Stimulated activated naive CD4-positive, alpha-beta T cell treated with Interleukin-2 at 50 U/mL for 16 hours (primary cell): ENCODE measurements around the gene STAC3.
"Not testable (repeated sequence)": the region's sequence is repeated elsewhere in the genome, so short reads cannot be mapped to it uniquely, and the experiment has no call there.

Experiments used
- DNase-seq: peaks from one replicate; lab custom pipeline; 2025; lab: John Stamatoyannopoulos, UW

Gene STAC3

DNA sequence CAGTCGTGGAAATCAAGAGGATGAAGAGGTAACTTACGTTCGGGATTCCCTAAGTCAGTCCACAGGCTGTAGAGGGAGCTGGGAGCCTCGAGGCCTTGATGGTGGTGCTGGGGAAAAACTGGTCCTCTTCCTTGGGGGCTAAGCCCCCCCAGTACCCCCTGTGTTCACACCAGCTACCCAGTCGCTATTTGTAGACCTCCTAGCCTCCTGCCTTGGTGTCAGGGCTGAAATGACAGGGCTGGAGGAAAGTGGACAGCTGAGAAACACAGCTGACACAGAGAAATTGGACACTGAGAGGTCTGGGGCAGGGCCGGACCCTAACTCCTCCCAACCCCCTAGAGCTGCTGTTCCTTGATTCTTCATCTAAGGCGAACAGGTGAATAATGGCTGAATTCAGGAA is at the start of gene STAC3:
Gene STAC3, minus strand, starts transcription at position 232 of the 400 bp plus-strand sequence. CDS start 1,551 bp downstream, outside the sequence.
- no peak for DNase-seq

DNA sequence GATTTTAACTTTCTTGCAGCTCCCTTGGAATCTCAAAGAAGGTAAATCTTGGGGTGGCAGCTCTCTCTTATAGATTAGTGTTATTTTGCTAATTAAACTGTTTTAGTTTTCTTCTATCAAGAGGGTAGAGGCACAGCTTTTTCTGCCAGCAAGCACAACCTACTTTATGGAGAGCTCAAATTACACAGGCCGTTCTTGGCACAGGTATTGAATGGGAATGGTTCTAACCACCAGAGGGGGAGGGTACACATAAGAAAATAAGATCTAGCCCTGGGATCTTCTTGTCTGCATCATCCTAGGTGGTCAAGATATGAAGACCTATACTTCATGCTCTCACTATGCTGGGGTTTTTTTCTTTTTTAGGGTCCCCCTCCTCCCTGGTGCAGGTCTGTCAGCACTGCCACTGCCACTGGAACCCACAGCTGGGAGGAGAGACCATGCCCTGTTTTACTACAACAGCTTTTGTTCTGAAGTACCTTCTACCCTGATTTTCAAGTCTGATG is 48.6 kb upstream of the STAC3 start:
- no peak for DNase-seq

DNA sequence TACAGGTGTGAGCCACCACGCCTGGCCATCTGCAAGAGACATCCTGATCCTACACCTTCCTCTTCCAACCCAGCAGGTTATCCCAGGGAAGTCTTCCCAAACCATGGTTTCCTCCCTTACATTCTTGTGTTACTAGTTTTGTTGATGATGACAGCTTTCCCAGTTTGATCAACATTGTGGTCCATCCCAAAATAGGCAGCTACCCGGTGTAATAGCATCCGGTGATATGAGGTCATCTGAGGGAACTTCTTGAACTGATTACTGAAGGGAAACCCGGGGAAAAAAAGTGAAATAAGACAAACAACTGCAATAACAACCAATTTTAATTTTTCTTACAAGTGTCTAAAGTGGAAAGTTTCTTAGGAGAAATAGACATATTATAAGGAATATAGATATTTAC is 45.3 kb upstream of the STAC3 start:
- DNase-seq, result no peak

DNA sequence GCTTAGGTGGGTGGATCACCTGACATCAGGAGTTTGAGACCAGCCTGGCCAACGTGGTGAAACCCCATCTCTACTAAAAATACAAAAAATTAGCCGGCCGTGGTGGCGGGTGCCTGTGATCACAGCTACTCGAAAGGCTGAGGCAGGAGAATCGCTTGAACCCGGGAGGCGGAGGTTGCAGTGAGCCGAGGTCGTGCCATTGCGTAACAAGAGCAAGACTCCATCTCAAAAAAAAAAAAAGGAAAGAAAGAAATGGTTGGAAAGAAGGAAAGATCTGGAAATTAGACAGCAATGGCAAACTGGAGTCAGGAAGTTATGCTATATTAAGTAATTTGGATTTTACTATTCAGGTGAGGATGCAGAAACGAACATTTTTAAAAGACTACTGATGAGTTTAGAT is 31.1 kb upstream of the STAC3 start:
- DNase-seq, result not testable (repeated sequence)

DNA sequence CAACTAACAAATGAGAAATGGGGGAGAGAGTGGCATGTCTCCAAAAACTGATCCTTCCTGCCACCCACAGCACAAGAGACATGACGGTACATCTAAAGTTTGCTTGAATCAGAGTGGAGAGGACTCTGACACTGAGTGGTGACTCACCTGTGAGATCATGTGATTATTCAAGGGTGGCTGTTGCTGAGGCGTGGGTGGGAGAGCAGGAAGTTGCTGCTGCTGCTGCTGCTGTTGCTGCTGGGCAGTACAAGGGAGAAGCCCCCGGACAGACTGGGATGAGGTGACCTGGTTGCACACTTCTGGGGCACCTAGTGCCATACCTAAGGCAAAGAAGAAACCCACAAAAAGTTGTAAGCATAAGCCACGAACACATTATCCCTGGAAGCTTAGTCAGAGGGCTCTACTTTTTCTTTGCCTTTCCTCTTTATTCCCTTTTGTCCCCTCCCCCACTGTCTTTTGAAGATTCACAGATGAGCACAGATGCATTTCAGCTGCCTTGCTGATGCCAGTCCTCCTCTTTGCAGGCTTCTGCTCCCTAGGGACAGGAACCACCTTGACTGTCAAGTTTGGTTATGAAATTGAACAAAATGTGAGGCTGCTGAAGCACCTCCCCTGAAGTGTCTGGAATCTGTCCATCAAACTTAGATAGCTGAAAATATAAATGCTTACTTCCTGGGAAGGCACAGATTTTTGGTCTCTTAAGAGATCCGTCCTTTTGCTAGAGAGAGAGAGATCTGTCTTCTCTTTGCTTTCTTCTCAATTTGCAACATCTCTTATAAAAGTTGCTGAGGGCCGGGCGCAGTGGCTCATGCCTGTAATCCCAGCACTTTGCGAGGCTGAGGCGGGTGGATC is 29.4 kb upstream of the STAC3 start:
- DNase-seq, result peak; percentile 72

DNA sequence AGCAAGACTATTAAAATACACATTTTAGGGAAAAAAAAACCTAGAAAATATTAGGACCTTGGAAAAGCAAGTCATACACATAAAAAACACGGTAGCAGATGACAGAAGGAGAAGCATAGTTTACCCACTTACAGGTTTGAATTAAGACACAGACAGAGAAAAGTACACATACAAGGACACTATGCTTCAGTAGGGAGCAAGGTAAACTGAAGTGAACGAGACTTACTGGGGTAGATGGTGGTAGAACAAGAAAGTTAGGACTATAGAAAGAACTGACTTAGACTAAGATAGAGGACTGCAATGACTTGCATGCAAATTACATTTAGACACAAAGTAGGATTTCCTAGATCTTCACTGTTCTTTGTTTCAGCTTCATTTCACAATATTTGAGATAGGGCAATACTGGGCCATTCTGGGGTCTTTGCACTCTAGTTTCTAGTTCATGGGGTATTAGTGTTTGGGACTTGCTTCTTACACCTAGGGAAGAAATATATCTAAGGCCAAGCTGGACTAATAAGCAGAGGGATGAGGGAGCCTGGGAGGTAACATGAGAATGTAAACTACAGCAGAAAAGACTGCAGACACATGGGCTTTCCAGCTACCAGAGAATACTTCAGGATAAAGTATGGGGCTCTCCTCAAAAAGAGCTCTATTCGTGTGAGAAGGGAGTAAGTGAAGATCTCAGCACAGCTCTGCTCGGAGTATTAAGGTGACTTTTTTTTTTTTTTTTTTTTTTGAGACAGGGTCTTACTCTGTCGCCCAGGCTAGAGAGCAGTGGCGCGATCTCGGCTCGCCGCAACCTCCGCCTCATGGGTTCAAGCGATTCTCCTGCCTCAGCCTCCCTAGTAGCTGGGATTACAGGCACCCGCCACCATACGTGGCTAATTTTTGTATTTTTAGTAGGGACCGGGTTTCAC is 27.7 kb upstream of the STAC3 start:
- DNase-seq, result no peak

DNA sequence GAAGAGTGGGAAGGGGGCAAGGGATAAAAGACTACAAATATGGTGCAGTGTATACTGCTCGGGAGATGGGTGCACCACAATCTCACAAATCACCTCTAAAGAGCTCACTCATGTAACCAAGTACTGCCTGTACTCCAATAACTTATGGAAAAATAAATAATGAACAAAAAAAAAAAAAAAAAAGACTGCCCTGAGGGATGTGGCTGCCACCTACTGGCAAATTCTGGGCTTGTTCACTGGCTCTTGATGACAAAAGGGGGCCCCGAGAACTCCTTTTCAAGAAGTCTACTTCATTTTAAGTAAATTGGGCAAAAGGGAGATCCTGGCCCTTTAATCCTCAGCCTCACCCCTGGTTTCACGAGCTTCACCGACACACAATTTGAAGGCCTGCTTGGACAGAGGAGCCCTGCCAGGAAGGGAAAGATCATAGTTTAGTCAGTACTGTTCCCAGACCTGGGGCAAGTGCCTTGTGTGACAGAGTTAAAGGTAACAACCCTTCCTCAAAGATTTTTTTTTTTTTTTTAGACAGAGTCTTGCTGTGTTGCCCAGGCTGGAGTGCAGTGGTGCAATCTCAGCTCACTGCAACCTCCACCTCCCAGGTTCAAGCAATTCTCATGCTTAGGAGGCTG is 26.1 kb upstream of the STAC3 start:
- DNase-seq, result no peak

DNA sequence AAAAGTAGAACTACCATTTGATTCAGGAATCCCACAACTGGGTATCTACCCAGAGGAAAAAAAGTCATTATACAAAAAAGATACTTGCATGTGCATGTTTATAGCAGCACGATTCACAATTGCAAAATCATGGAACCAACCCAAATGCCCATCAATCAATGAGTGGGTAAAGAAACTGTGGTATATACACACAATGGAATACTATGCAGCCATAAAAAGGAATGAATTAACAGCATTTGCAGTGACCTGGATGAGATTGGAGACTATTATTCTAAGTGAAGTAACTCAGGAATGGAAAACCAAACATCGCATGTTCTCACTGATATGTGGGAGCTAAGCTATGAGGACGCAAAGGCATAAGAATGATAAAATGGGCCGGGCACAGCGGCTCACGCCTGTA is 25.2 kb upstream of the STAC3 start:
- DNase-seq, result not testable (repeated sequence)

DNA sequence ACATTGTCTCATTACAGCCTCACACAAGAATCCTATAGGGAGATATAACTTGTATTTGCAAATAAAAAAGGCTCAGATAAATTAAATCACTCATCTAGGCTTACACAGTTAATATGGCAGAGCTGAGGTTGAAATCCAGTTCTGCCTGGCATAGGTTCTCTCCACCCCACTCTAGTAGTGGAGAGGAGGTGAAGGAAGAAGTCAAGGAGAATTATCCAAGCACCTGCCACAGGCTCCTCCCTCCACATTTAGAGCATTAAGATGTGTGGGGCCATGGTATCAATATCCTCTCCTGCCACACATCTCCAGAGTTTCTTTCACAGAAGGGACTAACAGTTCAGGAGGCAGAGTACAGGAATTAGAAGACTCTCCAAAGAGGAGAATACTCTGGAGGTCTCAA is 22.5 kb upstream of the STAC3 start:
- no peak for DNase-seq

DNA sequence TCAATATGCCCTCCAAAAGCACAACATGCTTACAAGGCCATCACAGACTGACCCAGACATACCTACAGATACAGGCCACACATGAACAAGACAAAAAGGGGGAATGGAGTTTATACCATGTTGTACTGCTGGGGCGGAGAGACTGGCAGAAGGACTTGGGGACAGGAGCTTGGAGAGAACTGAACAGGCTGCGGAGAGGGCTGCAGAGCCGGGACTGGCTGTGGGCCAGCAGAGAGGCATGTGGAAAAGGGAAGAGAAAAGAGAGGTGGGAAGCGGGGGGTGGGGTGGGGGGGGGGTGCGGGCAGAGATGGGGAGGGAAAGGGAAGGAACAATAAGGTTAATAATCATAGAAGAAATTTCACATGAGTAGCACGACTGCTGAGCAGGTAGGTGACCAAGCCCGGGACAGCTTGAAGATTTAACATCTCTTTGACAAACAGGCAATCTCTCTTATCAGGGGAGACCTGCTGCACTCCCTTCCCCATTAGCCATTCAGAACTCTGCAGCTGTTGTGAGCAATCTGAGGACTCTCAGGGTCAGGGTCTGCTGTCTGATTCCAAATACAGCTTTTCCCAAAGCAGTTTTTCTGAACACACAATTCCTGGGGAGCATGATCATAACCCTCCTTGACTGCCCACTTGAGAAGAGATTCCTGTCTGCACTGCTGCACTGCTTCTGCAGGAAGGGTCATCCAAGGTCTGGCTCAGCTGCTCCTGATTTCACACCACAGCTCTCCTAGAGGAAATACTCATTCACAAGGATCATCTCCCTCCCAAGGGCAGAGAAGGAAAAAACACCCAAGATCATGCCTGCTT is 21.6 kb upstream of the STAC3 start:
- DNase-seq, result no peak

DNA sequence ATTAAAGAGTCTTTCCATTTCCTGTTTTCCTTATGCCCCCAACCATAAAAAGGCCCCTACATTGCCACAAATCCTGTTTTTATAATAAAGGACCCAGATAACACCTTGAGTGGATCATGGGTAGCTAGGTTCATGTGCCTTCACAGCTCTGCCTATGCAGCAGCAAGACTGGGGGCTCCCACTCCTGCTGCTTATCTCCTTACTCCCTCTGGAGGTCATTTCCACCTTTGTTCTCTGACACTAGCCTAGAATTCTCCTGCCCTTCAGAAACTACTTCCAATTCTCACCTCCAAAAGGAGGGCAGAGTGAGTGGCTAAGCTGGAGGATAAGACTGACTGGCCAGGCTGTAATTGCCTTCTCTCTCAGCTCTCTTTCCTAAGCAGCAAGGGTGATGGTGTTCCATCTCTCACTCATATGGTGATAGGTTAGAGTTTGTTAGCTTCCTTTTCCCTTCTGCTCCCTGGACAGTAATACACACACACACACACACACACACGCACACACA is 20.0 kb upstream of the STAC3 start:
- DNase-seq, result no peak

DNA sequence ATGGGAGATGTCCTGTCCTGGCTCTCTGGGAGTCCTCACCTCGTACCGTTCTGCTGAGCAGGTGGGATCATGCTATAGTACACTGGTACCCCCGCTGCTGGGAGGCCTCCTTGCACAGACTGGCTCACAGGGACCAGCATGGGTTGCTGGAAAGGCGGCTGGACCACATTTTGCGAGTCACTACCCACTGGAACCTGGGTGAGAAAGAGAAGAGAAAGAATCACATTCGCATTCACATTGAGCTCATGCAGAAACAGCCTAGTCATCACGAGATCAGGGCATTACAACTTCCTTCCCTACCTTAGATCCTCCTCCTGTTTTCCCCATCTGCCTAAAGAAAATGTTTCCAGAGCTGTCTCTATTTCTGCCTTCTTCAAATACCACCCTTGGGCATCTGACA is 17.3 kb upstream of the STAC3 start:
- no peak for DNase-seq

DNA sequence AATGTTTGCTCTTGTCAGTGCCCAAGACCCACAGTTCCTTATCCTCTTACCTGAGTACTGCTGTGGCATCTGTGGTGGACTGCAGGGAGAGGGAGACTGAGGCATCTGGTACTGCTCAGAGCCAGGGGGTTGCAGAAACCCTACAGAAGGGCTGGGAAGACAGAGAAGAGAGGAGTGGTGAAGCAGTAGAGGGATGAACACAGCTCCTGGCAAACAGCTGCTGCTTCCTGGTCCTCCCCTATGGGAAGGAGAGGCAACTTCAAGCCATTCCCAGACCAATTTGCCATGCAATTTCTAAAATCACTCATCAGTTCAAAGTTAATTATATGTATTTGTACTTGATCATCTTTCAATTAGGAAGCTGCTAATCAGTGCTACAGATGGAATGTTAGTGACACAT is 15.7 kb upstream of the STAC3 start:
- DNase-seq, result no peak

DNA sequence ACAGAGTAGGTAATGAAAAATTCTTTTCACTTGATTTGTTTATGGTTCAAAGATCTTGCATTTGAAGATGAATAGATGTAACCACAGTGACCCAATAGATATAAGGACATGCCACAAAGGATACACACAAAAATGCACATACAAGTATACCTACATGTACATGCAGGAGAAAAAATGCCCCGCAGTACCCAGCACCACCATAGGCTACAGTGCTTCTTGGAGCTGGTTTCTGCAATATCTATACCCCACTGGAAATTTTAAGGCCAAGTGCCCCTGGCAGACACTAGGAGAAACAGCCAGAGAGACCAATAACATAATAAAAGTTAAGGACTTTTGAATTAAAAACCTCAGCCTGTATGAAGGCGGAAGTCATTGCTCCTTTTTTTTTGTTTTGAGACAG is 12.1 kb upstream of the STAC3 start:
- DNase-seq, result no peak

DNA sequence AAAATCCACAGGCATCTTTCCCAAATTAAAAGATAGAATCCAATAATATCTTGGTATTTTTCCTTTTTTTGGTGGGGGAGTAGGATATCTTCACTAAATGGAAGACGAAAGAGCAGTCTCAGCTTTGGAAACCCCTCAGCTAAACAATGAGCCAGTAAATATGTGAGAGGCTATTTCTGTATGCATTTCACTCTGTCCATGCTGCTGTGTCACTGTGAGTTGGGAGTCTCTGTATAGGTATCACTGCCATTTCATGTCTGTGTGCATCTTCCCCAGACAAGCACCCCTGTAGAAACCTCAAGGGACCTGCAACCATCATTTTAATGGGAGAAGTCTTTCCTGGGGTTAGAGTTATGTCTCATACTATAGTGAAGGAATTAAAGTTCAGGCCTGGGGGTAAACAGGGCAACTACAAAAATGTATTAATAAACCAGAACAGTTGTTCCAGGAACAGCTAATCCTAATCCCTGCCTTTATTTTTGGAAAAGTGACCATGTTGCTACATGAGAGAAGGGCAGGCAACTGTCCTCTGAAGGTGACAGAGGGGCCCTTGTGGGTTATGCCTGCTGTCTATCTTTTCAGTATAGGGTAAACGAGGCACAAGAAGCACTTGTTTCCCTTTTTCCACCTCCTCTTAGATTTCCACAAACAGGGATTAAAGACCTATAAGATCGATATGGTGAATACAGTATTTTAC is 11.3 kb upstream of the STAC3 start:
- no peak for DNase-seq

DNA sequence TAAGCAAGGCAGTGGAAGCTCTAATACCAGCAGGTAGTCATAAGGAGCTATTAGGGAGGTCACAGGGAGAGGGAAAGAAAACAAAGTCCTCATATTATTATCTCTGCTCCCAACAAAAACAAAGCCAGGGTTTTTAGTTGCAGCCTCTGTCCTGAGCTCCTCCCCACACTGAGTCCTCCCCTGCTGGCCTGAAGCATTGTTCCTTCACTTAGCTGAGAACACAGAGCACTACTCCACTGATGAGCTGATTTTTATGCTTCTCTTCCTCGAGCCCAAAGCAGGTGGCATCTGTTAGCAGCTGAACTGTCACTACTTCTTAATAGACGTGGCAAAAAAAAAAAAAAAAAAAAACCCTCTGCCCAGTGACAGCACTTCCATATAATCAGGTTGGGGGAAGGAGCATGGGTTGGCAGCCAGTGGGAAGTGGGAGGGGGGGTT is 10.5 kb upstream of the STAC3 start:
- no peak for DNase-seq

DNA sequence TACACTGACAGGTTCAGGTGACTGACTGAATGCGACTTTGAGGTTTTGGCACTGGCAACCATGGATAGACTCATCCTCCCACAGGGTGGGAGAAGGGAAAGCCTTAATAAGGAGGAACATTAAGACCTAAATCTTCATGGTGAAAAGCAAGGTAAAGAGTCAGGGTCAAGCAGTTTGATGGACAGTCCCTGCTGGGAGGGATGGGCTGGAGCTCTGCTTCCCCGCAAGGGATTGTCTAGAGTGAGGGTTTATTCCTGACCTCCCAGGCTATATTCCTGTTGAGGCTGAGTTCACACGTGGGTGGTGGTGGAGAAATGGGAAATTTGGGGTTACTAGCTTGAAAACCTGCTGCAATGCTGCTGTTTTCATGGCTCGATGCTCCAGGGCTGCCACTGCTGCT is 9.4 kb upstream of the STAC3 start:
- DNase-seq, result no peak

DNA sequence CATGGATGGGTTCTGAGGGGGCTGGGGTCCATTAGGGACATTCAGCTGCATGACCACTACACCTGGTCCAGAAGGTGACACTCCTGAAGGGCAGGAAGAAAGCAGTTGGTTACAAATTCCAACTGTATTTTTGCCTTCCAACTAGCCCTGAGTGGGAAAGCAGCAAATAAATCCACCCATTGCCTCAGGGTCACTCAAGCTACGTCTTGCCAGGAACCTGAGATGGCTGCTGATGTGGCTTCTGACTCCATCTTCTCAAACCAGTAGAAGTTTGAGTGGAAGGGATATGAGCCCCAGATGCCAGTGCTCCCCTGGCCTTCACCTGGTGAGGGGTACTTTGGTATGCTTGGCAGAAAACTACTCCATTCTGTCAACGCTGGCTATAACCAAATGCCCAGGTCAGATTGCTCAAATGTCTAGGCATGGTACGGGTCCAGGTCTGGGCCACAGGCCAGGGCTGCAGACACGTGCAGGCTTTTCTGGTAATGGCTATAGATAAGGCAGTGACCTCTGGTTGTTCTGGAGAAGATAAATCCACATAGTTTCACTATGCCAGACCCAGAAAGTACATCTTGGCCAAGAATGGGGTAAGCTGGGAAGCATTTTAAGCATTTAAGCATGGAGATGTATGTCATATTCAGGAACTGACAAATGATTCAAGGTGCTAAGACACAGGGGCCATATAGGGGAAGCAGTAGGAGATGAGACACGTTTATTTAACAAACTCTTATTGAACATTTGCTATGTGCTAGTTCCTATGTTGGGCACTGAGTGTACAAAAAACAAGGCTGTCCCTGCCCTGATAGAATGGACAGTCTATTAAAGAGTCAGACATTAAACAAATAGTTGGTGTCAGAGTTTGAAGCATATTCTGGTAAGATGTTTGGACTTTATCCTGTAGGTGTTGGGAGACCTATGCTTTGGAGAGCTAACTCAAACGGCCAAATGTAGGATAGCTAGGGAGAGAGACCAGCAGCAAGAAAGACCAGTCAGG is 8.3 kb upstream of the STAC3 start:
- no peak for DNase-seq

DNA sequence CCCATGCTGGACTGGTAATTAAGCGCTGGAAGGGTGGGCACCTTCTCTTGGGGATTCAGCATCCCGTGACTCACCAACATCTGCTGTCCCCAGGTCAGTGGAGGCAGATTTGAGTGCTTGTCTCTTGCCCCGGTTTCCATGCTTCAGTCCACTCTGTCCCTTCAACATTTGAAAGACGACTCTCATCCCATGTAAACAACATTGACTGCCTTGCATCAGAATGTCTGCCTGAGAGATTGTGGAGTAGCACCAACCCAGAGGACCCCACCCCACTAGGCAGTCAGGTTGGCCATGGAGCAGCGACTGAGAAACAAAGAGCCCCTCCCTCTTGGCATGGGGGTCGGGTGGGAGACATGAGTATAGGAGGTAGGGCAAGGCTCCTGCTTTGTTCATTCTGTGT is 4.9 kb upstream of the STAC3 start:
- no peak for DNase-seq
